ENCODE results near the gene RBM26. TPM values are rescaled to one million over a fixed set of nuclear protein-coding genes. Genes with fewer than 3 reads are reported as not detected.

RBM26 gene
- total RNA-seq, 4 donors from 2014 or later = 21.1 to 43.1 (median 26.9) TPM

DNA sequence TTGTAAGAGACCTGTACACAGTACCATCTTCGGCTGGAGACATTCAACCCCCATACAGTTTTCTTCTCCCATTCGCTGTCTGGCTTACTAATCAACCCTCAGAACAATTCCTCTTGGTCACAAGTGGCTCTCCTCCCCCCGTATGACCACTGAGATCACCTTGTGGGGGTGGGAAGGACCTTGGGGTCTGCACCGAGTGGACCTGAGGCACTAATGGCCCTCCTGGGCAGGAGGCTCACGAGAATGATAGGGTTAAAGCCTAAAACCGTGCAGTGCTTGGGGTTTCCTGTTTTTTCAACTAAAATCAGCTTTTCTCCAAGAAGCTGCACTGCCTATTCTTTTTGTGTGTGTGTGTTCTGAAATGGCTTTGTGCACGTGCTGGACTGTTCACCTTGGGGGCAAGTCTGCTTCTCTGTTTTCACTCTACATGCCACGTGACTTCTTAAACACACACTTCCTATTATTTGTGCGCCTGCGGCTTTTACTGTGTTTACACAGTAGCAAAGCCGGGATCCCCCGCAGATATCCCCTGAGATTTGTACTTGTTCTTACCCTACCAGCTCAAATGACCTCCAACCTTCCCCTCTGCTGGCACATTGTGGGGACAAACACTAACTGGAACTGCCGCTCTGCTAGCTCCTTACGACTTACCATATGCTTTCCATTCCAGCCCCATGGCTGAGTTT, 12.3 kb downstream of the RBM26 start:
- no peak overlapping the region for H3K27ac ChIP-seq
- ATAC-seq = no peak
- H3K9me3 ChIP-seq = peaks cover 0 to 10% (median 0%) of the 10 kb centered on the region in 3 donors
- H3K4me3 ChIP-seq = no peak overlapping the region
- H3K27me3 ChIP-seq = no peaks in the 10 kb centered on the region
- peaks cover 0 to 16% of the 10 kb centered on the region in 2 donors for H3K36me3 ChIP-seq
- peaks cover 0 to 23% (median 2%) of the 10 kb centered on the region in 3 donors for H3K4me1 ChIP-seq
- 70 to 77% methylated on average over 9 to 11 of the region's 14 CpGs for WGBS, 2 donors (ENCODE audit: low coverage in 1 of 2)
- TF ChIP-seq, protein P1, sequence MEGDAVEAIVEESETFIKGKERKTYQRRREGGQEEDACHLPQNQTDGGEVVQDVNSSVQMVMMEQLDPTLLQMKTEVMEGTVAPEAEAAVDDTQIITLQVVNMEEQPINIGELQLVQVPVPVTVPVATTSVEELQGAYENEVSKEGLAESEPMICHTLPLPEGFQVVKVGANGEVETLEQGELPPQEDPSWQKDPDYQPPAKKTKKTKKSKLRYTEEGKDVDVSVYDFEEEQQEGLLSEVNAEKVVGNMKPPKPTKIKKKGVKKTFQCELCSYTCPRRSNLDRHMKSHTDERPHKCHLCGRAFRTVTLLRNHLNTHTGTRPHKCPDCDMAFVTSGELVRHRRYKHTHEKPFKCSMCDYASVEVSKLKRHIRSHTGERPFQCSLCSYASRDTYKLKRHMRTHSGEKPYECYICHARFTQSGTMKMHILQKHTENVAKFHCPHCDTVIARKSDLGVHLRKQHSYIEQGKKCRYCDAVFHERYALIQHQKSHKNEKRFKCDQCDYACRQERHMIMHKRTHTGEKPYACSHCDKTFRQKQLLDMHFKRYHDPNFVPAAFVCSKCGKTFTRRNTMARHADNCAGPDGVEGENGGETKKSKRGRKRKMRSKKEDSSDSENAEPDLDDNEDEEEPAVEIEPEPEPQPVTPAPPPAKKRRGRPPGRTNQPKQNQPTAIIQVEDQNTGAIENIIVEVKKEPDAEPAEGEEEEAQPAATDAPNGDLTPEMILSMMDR (IDR thresholded peaks at IDR 0.05) = no peak
- TF ChIP-seq POLR2AphosphoS5 (IDR thresholded peaks at IDR 0.05) = no peak
- no peak for TF ChIP-seq POLR2A (IDR thresholded peaks at IDR 0.05)
- TF ChIP-seq EP300 (IDR thresholded peaks at IDR 0.05) = no peak

DNA sequence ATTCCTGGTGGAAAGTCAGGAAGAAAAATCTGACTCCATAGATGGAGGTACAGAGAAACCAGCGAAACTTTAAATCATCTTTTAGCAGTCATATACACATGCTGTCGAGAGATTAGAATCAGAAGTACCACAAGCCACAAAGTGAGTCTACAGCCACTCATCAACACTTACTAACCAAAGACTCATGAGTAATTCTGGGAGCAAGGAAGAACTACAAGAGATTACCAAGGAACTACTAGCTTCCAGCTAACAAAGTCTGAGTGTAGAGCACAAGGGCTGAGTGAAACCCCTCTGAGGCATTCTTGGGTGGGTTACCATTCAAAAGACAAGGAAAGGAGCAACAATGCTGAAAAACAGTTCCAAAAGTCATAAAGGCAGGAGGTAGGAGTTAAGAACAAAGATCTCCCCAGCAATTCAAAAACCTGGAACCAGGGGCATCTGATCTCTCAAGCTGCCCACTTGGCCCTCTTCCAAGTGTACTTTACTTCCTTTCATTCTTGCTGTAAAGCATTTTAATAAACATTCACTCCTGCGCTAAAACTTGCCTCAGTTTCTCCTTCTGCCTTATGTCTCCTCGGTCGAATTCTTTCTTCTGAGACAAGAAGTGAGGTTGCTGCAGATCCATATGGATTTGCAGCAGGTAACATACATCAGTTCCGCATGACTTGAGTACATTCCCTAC, 13.0 kb downstream of the RBM26 start:
- TF ChIP-seq POLR2AphosphoS5 (IDR thresholded peaks at IDR 0.05) (no peak), EP300 (IDR thresholded peaks at IDR 0.05) (no peak), POLR2A (IDR thresholded peaks at IDR 0.05) (no peak)
- TF ChIP-seq, protein P1 (IDR thresholded peaks at IDR 0.05) = no peak
- Histone ChIP-seq H3K9me3 (peaks cover 0 to 10% (median 0%) of the 10 kb centered on the region in 3 donors), H3K27ac (no peak overlapping the region), H3K36me3 (peaks cover 0 to 16% of the 10 kb centered on the region in 2 donors), H3K4me1 (peaks cover 0 to 23% (median 0%) of the 10 kb centered on the region in 3 donors), H3K4me3 (no peak overlapping the region), H3K27me3 (no peaks in the 10 kb centered on the region)
- WGBS, 2 donors (ENCODE audit: low coverage in 1 of 2) = 77% methylated on average over 5 to 6 of the region's 6 CpGs
- no peak for ATAC-seq

DNA sequence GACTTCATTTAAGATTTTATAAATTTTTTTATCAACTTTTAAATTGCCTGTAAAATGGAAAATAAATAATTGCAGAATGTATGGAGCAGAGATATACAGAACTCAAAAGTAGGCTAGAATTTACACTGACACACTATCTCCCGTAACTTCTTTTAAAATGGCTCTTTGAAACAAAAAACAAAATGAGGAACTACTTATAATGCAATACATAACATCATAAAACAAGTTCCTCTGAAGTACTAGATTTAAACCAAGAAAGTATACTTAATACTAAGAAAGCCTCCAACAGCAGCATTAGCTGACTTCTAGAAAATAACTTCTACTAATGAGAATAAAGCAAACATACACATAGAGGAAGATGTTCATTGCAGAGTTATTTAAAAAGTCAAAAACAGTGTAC, 17.0 kb downstream of the RBM26 start:
- H3K27me3 ChIP-seq = no peaks in the 10 kb centered on the region
- TF ChIP-seq, protein P1 (IDR thresholded peaks at IDR 0.05) = no peak
- TF ChIP-seq EP300 (IDR thresholded peaks at IDR 0.05) = no peak
- TF ChIP-seq POLR2A (IDR thresholded peaks at IDR 0.05) = no peak
- no peak for TF ChIP-seq POLR2AphosphoS5 (IDR thresholded peaks at IDR 0.05)
- peaks cover 0 to 52% (median 0%) of the 10 kb centered on the region in 3 donors for H3K4me1 ChIP-seq
- H3K9me3 ChIP-seq = no peaks in the 10 kb centered on the region
- H3K36me3 ChIP-seq = no peaks in the 10 kb centered on the region
- H3K4me3 ChIP-seq = no peak overlapping the region
- 85 to 95% methylated on average over 1 of the region's 1 CpG for WGBS, 2 donors (ENCODE audit: low coverage in 1 of 2)
- H3K27ac ChIP-seq = no peak overlapping the region
- no peak for ATAC-seq

DNA sequence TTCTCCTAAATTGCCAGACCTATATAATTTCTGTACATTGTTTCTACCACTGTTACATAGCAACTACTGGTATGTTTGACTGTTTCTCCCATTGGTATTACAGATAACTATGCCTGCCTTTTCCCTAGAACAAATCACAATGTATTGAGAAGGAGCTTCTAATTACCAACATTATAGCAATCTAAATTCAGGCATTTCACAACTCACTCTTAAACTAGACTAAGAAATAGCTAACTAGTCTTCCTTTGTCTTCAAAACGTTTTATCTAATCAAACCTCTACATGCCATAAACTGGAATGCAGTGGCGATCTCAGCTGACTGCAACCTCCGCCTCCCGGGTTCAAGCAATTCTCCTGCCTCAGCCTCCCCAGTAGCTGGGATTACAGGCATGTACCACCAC, 18.2 kb downstream of the RBM26 start:
- WGBS, 2 donors (ENCODE audit: low coverage in 1 of 2) = 50 to 73% methylated on average over 1 to 3 of the region's 4 CpGs

More for the DNA sequence above, 18.2 kb downstream of the RBM26 start:
- Histone ChIP-seq H3K9me3 (no peaks in the 10 kb centered on the region), H3K4me1 (peaks cover 0 to 41% (median 0%) of the 10 kb centered on the region in 3 donors), H3K36me3 (no peaks in the 10 kb centered on the region), H3K4me3 (no peak overlapping the region), H3K27ac (no peak overlapping the region), H3K27me3 (no peaks in the 10 kb centered on the region)
- TF ChIP-seq POLR2AphosphoS5 (IDR thresholded peaks at IDR 0.05) = no peak
- TF ChIP-seq, protein P1 (IDR thresholded peaks at IDR 0.05) = no peak
- no peak for TF ChIP-seq POLR2A (IDR thresholded peaks at IDR 0.05)
- TF ChIP-seq EP300 (IDR thresholded peaks at IDR 0.05) = no peak
- ATAC-seq = no peak

All from gastroesophageal sphincter (tissue), 4 donors.